Measurements from ENCODE around the gene NMU.

DNA sequence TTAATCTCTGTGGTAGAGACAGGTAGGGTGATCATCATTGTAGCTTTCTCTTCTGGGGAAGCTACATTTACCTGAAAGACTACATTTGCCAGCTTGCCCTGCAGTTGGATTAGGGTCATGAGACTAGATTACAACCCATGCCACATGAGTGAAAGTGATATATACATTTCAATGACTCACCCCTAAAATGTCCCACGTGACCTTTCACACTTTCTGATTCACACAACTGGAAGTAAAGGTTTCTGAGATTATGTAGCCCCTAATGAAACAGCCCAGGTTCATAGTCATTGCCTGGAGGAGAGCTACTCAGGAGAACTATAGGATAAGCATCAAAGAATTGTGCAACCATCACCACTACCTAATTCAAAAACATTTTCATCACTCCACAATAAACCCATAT is 61.8 kb downstream of the NMU start:
- TF ChIP-seq EZH2 (IDR thresholded peaks at IDR 0.05) (no peak), POLR2AphosphoS5 (IDR thresholded peaks at IDR 0.05; ENCODE audit: borderline replicate concordance, low read depth, low read length) (no peak), FOXP2 (optimal IDR thresholded peaks at IDR 0.05; ENCODE audit: control extremely low read depth, extremely low read length, insufficient read depth) (no peak)

Measured in SK-N-MC (cell line).